NT2/D1 (cell line): ENCODE results near the gene NLRC5.

ENCODE experiments used
- YY1 ChIP-seq: IDR thresholded peaks from 2 replicates; pipeline ENCODE4 v1.6.1; 2011; ENCODE audit not compliant: insufficient read length, insufficient read depth
- ZNF274 ChIP-seq: IDR thresholded peaks from 2 replicates; pipeline ENCODE4 v1.6.1; 2011; ENCODE audit warnings: mild to moderate bottlenecking, low read depth, low read length

DNA sequence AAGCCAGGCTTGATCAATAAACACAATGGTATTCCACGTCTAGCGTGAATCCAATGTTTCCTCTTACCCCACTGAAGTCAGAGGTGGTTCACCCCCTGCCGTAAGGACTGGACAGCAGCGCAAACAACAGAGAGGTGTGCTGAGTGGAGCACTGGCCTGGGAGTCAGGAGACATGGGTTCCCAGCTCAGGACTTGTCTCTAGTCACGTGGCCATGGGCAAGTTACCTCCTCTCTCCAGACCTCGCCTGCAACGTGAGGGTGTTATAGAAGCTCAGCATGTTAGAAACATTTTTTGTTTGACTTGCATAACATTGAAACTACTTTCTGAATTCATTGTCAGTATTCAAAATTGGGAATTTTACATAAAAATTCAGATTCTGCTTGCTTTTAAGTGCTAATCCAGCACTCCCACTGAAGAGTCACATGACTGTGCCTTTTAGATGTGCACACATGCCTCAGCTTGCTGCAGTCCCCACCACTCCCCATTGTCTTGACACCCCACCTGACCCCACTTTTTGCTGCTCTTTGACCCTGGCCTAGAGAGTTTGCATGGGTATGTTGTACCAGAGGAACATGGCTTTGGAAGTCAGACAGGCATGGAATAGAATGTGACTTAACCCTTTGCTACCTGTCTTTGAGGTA is 94.2 kb downstream of the NLRC5 start:
- TF ChIP-seq ZNF274 = no peak
- no peak for TF ChIP-seq YY1
